GM12873 (cell line): ENCODE data around the gene CLCN2.

Experiments used
- CTCF ChIP-seq: IDR thresholded peaks from 2 replicates; pipeline ENCODE4 v1.5.1; 2012; ENCODE audit warnings: low read depth, mild to moderate bottlenecking, moderate library complexity, low read length, control low read depth; ENCODE audit not compliant: insufficient read depth; ENCODE audit errors: missing control alignments

CLCN2 gene

GRCh38 chr3:184325269-184325668 lies 36.1 kb downstream of the CLCN2 start:
- no peak for TF ChIP-seq CTCF

GRCh38 chr3:184323696-184324095 lies 37.7 kb downstream of the CLCN2 start:
- no peak for TF ChIP-seq CTCF

DNA sequence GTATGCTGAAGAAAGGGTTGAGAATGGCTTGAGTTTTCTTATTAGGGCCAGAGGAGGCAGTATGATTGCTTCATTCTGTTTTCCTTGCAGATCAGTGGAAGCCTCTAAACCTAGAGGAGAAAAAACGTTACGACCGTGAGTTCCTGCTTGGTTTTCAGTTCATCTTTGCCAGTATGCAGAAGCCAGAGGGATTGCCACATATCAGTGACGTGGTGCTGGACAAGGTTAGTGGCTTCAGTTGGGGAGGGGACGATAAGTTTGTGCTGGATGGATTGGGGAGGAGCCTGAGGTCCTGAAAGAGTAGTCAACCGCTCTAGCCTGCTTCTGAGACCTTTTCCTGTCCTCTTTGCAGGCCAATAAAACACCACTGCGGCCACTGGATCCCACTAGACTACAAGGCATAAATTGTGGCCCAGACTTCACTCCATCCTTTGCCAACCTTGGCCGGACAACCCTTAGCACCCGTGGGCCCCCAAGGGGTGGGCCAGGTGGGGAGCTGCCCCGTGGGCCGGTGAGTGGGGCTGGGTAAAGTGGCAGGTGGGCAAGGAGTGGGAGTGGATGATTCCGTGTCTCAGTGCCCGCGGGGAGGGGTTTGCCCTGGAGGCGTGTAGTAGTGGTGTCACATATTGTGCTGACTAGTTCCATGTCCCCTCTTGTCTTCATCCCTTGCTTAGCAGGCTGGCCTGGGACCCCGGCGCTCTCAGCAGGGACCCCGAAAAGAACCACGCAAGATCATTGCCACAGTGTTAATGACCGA lies 38.5 kb downstream of the CLCN2 start:
- TF ChIP-seq CTCF, result no peak

DNA sequence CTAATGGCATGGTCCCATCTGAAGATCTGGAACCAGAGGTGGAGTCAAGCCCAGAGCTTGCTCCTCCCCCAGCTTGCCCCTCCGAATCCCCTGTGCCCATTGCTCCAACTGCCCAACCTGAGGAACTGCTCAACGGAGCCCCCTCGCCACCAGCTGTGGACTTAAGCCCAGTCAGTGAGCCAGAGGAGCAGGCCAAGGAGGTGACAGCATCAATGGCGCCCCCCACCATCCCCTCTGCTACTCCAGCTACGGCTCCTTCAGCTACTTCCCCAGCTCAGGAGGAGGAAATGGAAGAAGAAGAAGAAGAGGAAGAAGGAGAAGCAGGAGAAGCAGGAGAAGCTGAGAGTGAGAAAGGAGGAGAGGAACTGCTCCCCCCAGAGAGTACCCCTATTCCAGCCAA lies 39.7 kb downstream of the CLCN2 start:
- no peak for TF ChIP-seq CTCF

DNA sequence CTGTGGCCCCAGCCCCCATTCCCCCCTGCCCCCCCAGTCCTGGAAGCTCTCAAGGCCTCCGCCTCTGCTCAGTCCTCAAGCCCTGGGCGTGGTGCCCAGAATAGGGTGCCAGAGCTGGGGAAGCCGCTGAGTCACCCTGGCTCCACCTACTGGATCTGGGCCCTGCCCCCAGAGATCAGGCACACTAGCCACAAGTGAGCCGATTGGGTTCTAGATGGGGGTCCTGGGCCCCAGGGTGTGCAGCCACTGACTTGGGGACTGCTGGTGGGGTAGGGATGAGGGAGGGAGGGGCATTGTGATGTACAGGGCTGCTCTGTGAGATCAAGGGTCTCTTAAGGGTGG lies 41.3 kb downstream of the CLCN2 start:
- TF ChIP-seq CTCF, result no peak

DNA sequence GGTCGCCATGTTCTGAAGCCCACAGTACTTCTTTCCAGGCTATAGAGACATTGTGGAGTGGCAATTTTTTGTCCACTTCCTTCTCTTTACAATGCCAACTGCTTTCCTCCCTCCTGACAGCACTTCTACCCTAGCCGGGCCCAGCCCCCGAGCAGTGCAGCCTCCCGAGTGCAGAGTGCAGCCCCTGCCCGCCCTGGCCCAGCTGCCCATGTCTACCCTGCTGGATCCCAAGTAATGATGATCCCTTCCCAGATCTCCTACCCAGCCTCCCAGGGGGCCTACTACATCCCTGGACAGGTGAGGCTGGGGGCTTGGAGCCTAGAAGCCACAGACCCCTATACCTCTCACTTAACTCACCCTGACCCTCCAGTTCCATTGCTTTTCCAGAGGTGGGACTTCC lies 44.2 kb downstream of the CLCN2 start:
- TF ChIP-seq CTCF, result no peak

- no peak for TF ChIP-seq CTCF
Observed at GRCh38 chr3:184316792-184317191, 44.6 kb downstream of the CLCN2 start.
